Nucleus accumbens (tissue), 56 donors: Measurements from ENCODE around the gene SMARCD1.
A peak's percentile ranks its signal among the peaks of the same experiment; 100 is the strongest.

ENCODE experiments used
- DNase-seq, 56 donors: peaks; one replicate each; lab custom pipeline; 2025; lab: John Stamatoyannopoulos, UW

SMARCD1 gene

GRCh38 chr12:50056639-50056976 lies 28.5 kb upstream of the SMARCD1 start:
- no peak for DNase-seq

DNA sequence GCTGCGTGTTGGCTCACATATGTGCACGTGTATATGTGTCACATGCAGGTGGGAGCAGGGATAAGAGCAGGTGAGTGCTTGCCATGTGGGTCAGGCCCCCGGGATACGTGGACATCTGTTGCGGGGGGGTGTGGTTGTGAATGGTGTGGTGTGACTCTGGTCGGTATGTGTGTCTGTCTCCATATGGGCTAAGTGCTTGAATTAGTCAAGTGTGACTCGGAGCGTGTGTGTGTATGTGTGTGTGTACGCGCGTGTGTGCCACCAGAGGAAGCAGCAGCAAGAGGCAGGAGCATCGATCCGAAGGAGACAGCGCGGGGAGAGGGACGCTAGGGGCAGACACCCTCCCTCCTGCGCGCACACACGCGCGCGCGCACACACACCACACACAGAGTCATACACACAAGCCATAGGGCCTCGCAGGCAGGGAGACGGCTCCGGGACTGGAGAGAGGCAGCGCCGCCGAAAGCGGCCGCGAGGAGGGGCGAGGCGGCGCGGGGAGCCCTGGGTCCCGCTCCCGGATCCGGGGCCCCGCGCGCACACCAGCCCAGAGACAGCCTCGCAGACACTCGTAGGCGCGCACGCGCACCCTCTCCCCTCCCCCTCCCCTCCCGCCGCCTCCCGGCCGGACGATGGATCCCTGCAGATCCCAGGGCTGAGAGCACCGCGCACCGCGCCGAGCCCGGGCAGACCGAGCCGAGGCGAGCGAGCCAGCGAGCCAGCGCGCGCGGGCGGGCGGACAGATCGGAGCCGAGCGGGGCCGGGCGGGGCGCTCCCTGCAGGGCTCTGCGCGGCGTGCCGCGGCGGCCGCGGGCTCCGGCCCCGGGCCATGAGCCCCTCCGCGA lies 27.9 kb upstream of the SMARCD1 start, which contains the start of gene ASIC1:
TSS of gene ASIC1 (plus strand) at position 597 of the 842 bp plus-strand sequence. CDS start 1,171 bp downstream, outside the sequence.
- DNase-seq = peak in 52 of 56 donors; percentile 20 to 89 (median 73)

DNA sequence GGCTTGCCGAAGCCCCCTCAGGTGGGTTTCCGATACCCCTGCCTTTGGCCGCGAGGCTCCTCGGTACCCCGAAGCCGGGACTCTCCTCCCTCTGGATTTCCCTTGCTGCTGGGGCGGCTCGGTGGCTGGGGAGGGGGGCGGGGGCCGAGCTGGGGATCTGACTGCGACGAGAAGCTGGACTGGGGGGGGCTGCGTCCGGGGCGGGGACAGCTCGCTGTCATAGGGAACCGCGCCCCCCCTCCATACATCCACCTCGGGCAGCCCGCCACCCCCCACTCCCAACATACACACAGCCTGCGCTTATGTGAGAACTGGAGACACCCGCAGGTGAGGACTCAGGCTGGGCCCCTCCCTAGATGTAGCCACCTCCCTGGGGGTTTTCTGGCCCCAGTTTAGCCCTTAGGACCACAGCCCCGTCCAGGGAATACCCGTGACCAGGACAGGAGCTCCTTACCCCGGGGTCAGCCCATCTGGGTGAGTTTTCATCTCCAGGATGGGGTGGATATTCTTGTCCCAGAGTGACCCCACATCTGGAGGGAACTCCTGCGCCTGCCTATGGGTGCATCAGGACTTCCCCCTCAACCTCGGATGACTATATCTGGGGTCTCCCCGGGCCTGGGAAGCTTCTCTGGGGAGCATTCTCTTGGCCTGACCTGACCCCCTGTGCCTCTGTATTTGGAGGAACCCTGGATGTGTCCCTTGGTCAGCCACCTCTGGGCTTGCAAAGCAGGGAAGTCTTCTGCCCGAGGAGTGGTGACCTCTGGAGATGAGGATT lies 27.1 kb upstream of the SMARCD1 start:
- DNase-seq = peak in 6 of 56 donors; percentile 20 to 48 (median 40)

DNA sequence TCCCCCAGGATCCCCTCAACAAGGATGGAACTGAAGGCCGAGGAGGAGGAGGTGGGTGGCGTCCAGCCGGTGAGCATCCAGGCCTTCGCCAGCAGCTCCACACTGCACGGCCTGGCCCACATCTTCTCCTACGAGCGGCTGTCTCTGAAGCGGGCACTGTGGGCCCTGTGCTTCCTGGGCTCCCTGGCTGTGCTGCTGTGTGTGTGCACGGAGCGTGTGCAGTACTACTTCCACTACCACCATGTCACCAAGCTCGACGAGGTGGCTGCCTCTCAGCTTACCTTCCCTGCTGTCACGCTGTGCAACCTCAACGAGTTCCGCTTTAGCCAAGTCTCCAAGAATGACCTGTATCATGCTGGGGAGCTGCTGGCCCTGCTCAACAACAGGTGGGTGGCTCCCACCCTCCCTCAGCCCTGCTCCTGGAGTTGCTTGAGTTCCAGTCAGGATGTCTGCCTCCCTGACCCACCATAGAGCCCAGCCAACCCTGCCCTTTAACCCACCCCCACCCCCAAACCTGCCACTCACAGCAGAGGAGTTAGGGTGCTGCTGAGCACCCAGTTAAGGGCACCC lies 26.3 kb upstream of the SMARCD1 start:
- peak in 2 of 56 donors; percentile 30 to 35 for DNase-seq

GRCh38 chr12:50059440-50060119 lies 25.6 kb upstream of the SMARCD1 start:
- no peak for DNase-seq

- DNase-seq = no peak
Observed at GRCh38 chr12:50060120-50060468, 25.0 kb upstream of the SMARCD1 start.

DNA sequence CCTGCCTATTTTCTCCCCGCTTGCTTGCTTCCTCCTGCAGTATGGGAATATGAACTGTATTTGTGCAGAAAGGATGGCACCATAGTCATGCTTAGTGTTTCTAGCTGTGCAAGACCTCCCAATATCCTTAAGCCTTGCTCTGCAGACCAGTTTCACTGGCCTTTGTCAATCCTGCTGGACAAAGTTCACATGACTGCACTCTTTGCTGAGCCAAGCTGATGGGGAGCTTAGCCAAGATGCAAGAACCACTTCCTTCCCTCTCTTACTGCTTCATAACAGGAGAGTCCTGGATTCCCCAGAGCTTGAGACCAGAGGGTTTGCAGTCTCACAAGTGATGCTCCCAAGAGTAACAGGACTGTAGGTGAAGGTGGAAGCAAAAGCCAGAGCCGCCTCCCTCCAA lies 24.0 kb upstream of the SMARCD1 start:
- peak in 2 of 56 donors; percentile 12 to 24 for DNase-seq

DNA sequence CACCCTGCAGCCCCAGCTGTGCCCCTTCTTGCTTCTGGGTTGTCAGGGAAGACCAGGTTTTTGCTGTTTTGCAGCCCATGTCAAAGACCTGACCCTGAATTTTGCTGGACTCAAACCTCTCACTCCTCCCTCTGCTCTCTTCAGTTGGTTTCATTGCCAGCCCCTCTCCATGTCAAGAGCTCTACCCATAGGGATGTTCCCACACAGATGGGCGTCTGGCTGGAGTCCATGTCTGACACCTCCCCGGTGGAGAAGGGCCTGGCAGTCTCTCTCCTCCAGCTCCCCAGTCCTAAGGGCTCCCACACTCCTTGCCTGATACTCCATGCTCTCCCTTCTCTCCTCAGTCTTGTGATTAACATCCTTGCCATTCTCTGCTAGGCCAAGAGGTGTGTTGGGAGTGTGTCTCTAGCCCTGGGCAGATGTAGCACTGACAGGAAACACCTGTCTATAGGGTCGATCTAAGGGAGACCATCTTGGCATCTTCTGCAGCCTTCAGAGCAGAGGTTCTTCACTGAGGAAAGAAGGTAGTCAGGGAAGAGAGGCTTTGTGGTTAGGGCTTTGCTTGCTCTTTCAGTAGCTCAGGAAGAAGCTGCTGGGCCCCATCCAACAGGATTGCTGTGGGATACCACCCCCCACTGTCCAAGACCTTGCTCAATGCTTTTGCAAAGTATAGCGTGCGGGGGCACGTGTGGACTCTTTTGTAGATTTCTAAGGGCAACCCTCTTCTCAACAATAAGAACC lies 23.0 kb upstream of the SMARCD1 start:
- no peak for DNase-seq

DNA sequence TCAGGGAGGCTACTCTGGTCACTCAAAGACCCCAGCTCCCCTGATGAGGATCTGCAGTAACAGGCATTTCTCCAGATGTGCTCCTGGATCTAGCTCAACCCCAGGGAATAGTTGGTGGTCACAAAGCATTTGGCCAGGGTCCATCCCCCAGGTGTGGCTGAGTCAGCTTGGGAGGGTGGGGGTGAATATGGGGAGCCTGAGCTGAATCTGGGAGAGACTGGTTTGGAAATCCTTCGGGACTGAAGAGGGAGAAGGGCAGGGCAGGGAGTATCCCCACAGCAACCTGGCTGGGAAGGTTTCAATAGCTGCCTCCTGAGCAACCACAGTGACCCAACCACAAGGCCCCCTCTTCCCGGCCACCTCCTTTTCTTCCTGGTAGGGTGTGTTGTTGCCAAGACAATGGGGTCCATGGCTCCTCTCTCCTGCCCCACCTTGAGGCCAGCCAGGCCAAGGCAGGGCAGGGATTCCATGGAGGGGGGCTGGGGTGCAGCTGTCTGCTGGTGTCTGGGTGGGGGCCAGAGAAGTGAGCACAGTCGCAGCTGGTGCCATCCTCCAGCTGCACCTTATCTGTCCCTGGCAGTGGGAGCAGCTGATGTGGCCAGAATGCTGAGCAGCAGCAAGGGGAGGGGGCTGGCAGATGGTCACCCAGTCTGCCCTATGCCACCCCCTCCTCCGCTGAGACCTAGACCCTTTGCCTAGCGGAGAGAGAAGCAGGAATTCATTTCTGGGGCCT lies 22.2 kb upstream of the SMARCD1 start:
- peak in 38 of 56 donors; percentile 16 to 76 (median 44) for DNase-seq

- no peak for DNase-seq
Observed at GRCh38 chr12:50065726-50066310, 19.3 kb upstream of the SMARCD1 start.

- no peak for DNase-seq
Observed at GRCh38 chr12:50066402-50066801, 18.7 kb upstream of the SMARCD1 start.

DNA sequence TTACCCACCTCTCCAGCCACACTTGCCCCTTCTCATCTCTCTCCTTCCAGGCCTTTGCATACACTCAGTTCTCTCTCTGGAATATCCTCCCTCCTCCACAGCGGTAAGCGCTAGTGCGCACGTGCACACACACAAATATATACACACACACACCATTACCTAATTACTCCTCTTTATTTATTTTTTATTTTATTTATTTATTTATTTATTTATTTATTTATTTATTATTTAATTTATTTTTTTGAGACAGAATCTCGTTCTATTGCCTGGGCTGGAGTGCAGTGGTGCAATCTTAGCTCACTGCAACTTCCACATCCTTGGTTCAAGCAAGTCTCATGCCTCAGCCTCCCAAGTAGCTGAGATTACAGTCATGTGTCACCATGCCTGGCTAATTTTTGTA lies 16.1 kb upstream of the SMARCD1 start:
- DNase-seq = no peak

GRCh38 chr12:50069539-50069938 lies 15.6 kb upstream of the SMARCD1 start:
- DNase-seq = no peak

- peak in 53 of 56 donors; percentile 21 to 87 (median 67) for DNase-seq
Observed at GRCh38 chr12:50070314-50071060, 14.7 kb upstream of the SMARCD1 start.

DNA sequence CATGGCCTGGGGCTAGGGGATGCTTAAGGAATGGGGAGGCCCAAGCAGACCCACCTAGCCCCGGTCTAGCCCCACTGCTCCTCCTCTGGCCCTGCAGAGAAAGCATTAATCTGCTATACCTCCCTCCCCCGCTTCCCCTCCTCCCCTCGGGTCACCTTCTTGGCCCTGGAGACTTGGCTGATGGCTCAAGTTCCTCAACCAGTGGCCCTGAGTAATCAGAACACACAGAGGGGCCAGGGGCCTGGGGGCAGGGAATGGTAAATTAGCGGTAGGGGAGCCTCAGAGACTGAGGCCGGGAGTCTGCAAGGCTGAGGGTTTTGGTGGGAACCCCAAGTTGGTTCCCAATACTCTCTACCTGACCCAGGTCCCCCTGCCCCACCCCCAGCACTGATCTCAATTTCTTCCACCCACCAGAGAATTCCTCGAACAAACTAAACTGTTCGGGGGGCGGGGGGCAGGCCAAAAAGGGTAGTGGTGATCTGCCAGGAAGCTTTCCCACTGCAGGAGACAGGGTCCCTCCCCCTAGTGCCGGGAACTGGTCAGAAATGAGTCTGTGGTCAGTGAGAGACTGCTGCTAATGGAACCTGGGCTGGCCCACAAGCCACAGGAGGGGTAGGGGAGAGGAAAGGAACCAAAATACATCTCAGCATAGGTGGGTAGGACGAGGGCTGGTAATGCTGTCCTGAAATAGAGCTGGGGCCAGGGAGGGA lies 12.8 kb upstream of the SMARCD1 start:
- no peak for DNase-seq

GRCh38 chr12:50073206-50073605 lies 11.9 kb upstream of the SMARCD1 start:
- DNase-seq = no peak

- DNase-seq = no peak
Observed at GRCh38 chr12:50073712-50074111, 11.4 kb upstream of the SMARCD1 start.
